SK-N-SH treated with all-trans-retinoic acid at 6 μM for 48 hours (cell line): ENCODE data around the gene AZIN2.

Experiments used
- ATAC-seq: fragments of 200-7000 bp; cut with Tn5 transposase; 3 replicates; pipeline ENCODE4 v1.9.1; 2020; ENCODE audit warnings: mild to moderate bottlenecking, moderate library complexity
- ARNTL ChIP-seq: fragments of 450-650 bp; formaldehyde crosslinking; IDR thresholded peaks from 2 replicates; pipeline ENCODE4 v1.5.0; 2020; ENCODE audit warnings: low read depth, mild to moderate bottlenecking, moderate library complexity, borderline replicate concordance
- BACH2 ChIP-seq: fragments of 250-450 bp; sonication (Bioruptor Pico); IDR thresholded peaks from 2 replicates; pipeline ENCODE4 v1.9.0; 2021; ENCODE audit warnings: mild to moderate bottlenecking, borderline replicate concordance
- CREB5 ChIP-seq: fragments of 250-450 bp; sonication (Bioruptor Pico); IDR thresholded peaks from 2 replicates; pipeline ENCODE4 v1.5.1; 2020; ENCODE audit warnings: low read depth, mild to moderate bottlenecking, moderate library complexity
- CSDC2 ChIP-seq: fragments of 250-450 bp; sonication (Bioruptor Pico); IDR thresholded peaks from 2 replicates; pipeline ENCODE4 v1.5.0; 2020; ENCODE audit warnings: mild to moderate bottlenecking, moderate library complexity
- ESRRG ChIP-seq: fragments of 250-450 bp; sonication (Bioruptor Pico); IDR thresholded peaks from 2 replicates; pipeline ENCODE4 v1.6.1; 2021; ENCODE audit warnings: mild to moderate bottlenecking
- GLIS3 ChIP-seq: fragments of 250-450 bp; sonication (Bioruptor Pico); IDR thresholded peaks from 2 replicates; pipeline ENCODE4 v1.5.0; 2020; ENCODE audit warnings: mild to moderate bottlenecking, moderate library complexity
- ISL1 ChIP-seq: fragments of 250-450 bp; sonication (Bioruptor Pico); IDR thresholded peaks from 2 replicates; pipeline ENCODE4 v2.1.2; 2022; ENCODE audit warnings: mild to moderate bottlenecking, moderate library complexity
- OSR1 ChIP-seq: fragments of 250-450 bp; sonication (Bioruptor Pico); IDR thresholded peaks from 2 replicates; pipeline ENCODE4 v1.8.0; 2022; ENCODE audit warnings: moderate library complexity, mild to moderate bottlenecking, inconsistent platforms
- PATZ1 ChIP-seq: fragments of 250-450 bp; sonication (Bioruptor Pico); IDR thresholded peaks from 2 replicates; pipeline ENCODE4 v1.8.0; 2020; ENCODE audit warnings: mild to moderate bottlenecking, moderate library complexity, borderline replicate concordance
- POU6F1 ChIP-seq: fragments of 250-450 bp; sonication (Bioruptor Pico); IDR thresholded peaks from 2 replicates; pipeline ENCODE4 v1.8.0; 2021; ENCODE audit warnings: low read depth, mild to moderate bottlenecking, moderate library complexity, borderline replicate concordance
- PPARA ChIP-seq: fragments of 250-450 bp; sonication (Bioruptor Pico); IDR thresholded peaks from 2 replicates; pipeline ENCODE4 v1.5.0; 2020; ENCODE audit warnings: mild to moderate bottlenecking, borderline replicate concordance
- RARB ChIP-seq: fragments of 250-450 bp; sonication (Bioruptor Pico); IDR thresholded peaks from 2 replicates; pipeline ENCODE4 v1.8.0; 2021; ENCODE audit warnings: mild to moderate bottlenecking, moderate library complexity
- SNAI2 ChIP-seq: fragments of 250-450 bp; sonication (Bioruptor Pico); IDR thresholded peaks from 2 replicates; pipeline ENCODE4 v1.5.0; 2020; ENCODE audit warnings: mild to moderate bottlenecking, moderate library complexity
- TOX ChIP-seq: fragments of 250-450 bp; sonication (Bioruptor Pico); IDR thresholded peaks from 2 replicates; pipeline ENCODE4 v1.8.0; 2021; ENCODE audit warnings: mild to moderate bottlenecking, moderate library complexity, borderline replicate concordance
- ZC3H10 ChIP-seq: fragments of 250-450 bp; sonication (Bioruptor Pico); IDR thresholded peaks from 2 replicates; pipeline ENCODE4 v1.5.1; 2021; ENCODE audit warnings: mild to moderate bottlenecking, moderate library complexity
- ZFP3 ChIP-seq: fragments of 250-450 bp; sonication (Bioruptor Pico); IDR thresholded peaks from 2 replicates; pipeline ENCODE4 v1.5.0; 2020; ENCODE audit warnings: mild to moderate bottlenecking, moderate library complexity
- ZFP30 ChIP-seq: fragments of 450-650 bp; formaldehyde crosslinking; IDR thresholded peaks from 2 replicates; pipeline ENCODE4 v1.5.0; 2022; ENCODE audit warnings: mild to moderate bottlenecking, moderate library complexity
- ZNF565 ChIP-seq: fragments of 450-650 bp; formaldehyde crosslinking; conservative IDR thresholded peaks from 2 replicates; pipeline ENCODE4 v1.5.0; 2020; ENCODE audit warnings: low read depth, mild to moderate bottlenecking, moderate library complexity
- ZNF70 ChIP-seq: fragments of 450-650 bp; formaldehyde crosslinking; IDR thresholded peaks from 2 replicates; pipeline ENCODE4 v1.5.0; 2020; ENCODE audit warnings: mild to moderate bottlenecking, moderate library complexity
- ZNF8 ChIP-seq: fragments of 450-650 bp; formaldehyde crosslinking; IDR thresholded peaks from 2 replicates; pipeline ENCODE4 v1.5.0; 2020; ENCODE audit warnings: mild to moderate bottlenecking, moderate library complexity
- TF ChIP-seq, protein P1 (sequence below): fragments of 250-450 bp; sonication (Bioruptor Pico); IDR thresholded peaks from 2 replicates; pipeline ENCODE4 v1.5.1; 2021; ENCODE audit warnings: mild to moderate bottlenecking, moderate library complexity
- TF ChIP-seq, protein P2 (sequence below): fragments of 250-450 bp; sonication (Bioruptor Pico); IDR thresholded peaks from 2 replicates; pipeline ENCODE4 v1.5.0; 2020; ENCODE audit warnings: mild to moderate bottlenecking, moderate library complexity

AZIN2 gene

GRCh38 chr1:33165809-33166208, 84.9 kb downstream of the AZIN2 start:
- TF ChIP-seq PATZ1 (CRISPR knock-in tag) (no peak), ISL1 (CRISPR knock-in tag) (no peak), ZFP3 (CRISPR knock-in tag) (no peak), ESRRG (CRISPR knock-in tag) (no peak), ZNF70 (CRISPR knock-in tag) (no peak), CSDC2 (CRISPR knock-in tag) (no peak), PPARA (CRISPR knock-in tag) (no peak), POU6F1 (CRISPR knock-in tag) (no peak), GLIS3 (CRISPR knock-in tag) (no peak), BACH2 (CRISPR knock-in tag) (no peak), ARNTL (CRISPR knock-in tag) (no peak), ZFP30 (no peak), ZC3H10 (CRISPR knock-in tag) (no peak), ZNF8 (no peak), CREB5 (no peak)
- TF ChIP-seq, protein P1, sequence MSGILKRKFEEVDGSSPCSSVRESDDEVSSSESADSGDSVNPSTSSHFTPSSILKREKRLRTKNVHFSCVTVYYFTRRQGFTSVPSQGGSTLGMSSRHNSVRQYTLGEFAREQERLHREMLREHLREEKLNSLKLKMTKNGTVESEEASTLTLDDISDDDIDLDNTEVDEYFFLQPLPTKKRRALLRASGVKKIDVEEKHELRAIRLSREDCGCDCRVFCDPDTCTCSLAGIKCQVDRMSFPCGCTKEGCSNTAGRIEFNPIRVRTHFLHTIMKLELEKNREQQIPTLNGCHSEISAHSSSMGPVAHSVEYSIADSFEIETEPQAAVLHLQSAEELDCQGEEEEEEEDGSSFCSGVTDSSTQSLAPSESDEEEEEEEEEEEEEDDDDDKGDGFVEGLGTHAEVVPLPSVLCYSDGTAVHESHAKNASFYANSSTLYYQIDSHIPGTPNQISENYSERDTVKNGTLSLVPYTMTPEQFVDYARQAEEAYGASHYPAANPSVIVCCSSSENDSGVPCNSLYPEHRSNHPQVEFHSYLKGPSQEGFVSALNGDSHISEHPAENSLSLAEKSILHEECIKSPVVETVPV (CRISPR knock-in tag): no peak
- no peak for ATAC-seq

- TF ChIP-seq ISL1 (CRISPR knock-in tag) (no peak), ZFP30 (no peak), CREB5 (no peak), ZFP3 (CRISPR knock-in tag) (no peak), ZC3H10 (CRISPR knock-in tag) (no peak), SNAI2 (CRISPR knock-in tag) (no peak), BACH2 (CRISPR knock-in tag) (no peak), PATZ1 (CRISPR knock-in tag) (no peak), RARB (CRISPR knock-in tag) (no peak), ARNTL (CRISPR knock-in tag) (no peak), CSDC2 (CRISPR knock-in tag) (no peak), TOX (CRISPR knock-in tag) (no peak), OSR1 (CRISPR knock-in tag) (no peak), PPARA (CRISPR knock-in tag) (no peak), ESRRG (CRISPR knock-in tag) (no peak), GLIS3 (CRISPR knock-in tag) (no peak), ZNF565 (CRISPR knock-in tag) (no peak), ZNF70 (CRISPR knock-in tag) (no peak)
- TF ChIP-seq, protein P2, sequence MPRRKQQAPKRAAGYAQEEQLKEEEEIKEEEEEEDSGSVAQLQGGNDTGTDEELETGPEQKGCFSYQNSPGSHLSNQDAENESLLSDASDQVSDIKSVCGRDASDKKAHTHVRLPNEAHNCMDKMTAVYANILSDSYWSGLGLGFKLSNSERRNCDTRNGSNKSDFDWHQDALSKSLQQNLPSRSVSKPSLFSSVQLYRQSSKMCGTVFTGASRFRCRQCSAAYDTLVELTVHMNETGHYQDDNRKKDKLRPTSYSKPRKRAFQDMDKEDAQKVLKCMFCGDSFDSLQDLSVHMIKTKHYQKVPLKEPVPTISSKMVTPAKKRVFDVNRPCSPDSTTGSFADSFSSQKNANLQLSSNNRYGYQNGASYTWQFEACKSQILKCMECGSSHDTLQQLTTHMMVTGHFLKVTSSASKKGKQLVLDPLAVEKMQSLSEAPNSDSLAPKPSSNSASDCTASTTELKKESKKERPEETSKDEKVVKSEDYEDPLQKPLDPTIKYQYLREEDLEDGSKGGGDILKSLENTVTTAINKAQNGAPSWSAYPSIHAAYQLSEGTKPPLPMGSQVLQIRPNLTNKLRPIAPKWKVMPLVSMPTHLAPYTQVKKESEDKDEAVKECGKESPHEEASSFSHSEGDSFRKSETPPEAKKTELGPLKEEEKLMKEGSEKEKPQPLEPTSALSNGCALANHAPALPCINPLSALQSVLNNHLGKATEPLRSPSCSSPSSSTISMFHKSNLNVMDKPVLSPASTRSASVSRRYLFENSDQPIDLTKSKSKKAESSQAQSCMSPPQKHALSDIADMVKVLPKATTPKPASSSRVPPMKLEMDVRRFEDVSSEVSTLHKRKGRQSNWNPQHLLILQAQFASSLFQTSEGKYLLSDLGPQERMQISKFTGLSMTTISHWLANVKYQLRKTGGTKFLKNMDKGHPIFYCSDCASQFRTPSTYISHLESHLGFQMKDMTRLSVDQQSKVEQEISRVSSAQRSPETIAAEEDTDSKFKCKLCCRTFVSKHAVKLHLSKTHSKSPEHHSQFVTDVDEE (CRISPR knock-in tag): no peak
- TF ChIP-seq, protein P1 (CRISPR knock-in tag): no peak
- ATAC-seq: no peak
These were observed 86.9 kb downstream of the AZIN2 start for GRCh38 chr1:33167650-33168447.
